HCT116 (cell line): ENCODE results near the gene SKIC8. TPM values are rescaled to one million over a fixed set of nuclear protein-coding genes. Genes with fewer than 3 reads are reported as not detected.

Source experiments
- ATAC-seq: fragments of 200-7000 bp; cut with Tn5 transposase; 2 replicates; pipeline ENCODE4 v1.9.1; 2020; ENCODE audit warnings: mild to moderate bottlenecking, moderate library complexity
- BruUV-seq: library from RNA; stranded (reverse); fragments of 400-500 nt; replicated peaks from 2 replicates; lab custom pipeline; 2021; lab: Mats Ljungman, UMichigan
- CTCF ChIA-PET: fragments of 300-600 bp; sonication (Branson Sonifier 250); formaldehyde crosslinking; loops from one replicate; lab custom pipeline; 2021; ENCODE audit warnings: antibody characterized with exemption; lab: Charles Lee
- POLR2A ChIA-PET: fragments of 300-600, 350-600 bp; sonication (Branson Sonifier 250); formaldehyde crosslinking; loops from one replicate; lab custom pipeline; 2021; ENCODE audit warnings: antibody characterized with exemption; lab: Charles Lee
- RAD21 ChIA-PET, 2 experiments: fragments of 300-600 bp; sonication (Branson Sonifier 250); formaldehyde crosslinking; loops; one replicate each; lab custom pipeline; 2023; ENCODE audit warnings: low total read pairs in 2 of 2; ENCODE audit not compliant: uncharacterized antibody in 2 of 2, unreplicated experiment in 2 of 2, low non-redundant PET in 1 of 2; lab: Charles Lee
- DNase-seq: peaks from one replicate; pipeline ENCODE4 v3.0.0-alpha.2; 2010; ENCODE audit warnings: low read depth, low spot score
- H2AFZ ChIP-seq: fragments of 200-600 bp; shearing (Covaris generic), sonication (generic); 2 replicates; pipeline ENCODE4 v1.6.1; 2017; ENCODE audit warnings: low read depth, mixed run types, mixed read lengths, antibody characterized with exemption, low read length; ENCODE audit not compliant: poor library complexity, severe bottlenecking
- H3K27ac ChIP-seq: 2 replicates; pipeline ENCODE4 v1.5.1; 2012; ENCODE audit warnings: low read depth, low read length
- H3K27me3 ChIP-seq: fragments of 200-600 bp; sonication (generic); 2 replicates; pipeline ENCODE4 v1.6.1; 2016; ENCODE audit warnings: mixed run types, low read length, mixed read lengths; ENCODE audit not compliant: insufficient read depth
- H3K36me3 ChIP-seq, 2 experiments: fragments of 200-500 bp in 1 of 2; fragments of 200-600 bp in 1 of 2; sonication (Bioruptor generic) in 1 of 2; sonication (generic) in 1 of 2; 2 replicates each; pipeline versions ENCODE4 v1.5.1 to v1.6.1; 2014 to 2016; ENCODE audit warnings: low read length in 2 of 2, inconsistent platforms in 1 of 2, mixed read lengths in 1 of 2, mixed run types in 1 of 2; ENCODE audit not compliant: insufficient read depth in 2 of 2, control insufficient read depth in 1 of 2
- H3K4me1 ChIP-seq, 2 experiments: fragments of 200-600 bp in 1 of 2; sonication (generic) in 1 of 2; 2 replicates each; pipeline versions ENCODE4 v1.5.1 to v1.6.1; 2012 to 2017; ENCODE audit warnings: low read length in 2 of 2, inconsistent platforms in 1 of 2, mild to moderate bottlenecking in 1 of 2, mixed read lengths in 1 of 2, mixed run types in 1 of 2, moderate library complexity in 1 of 2; ENCODE audit not compliant: insufficient read depth in 2 of 2, control insufficient read depth in 1 of 2
- H3K4me2 ChIP-seq: fragments of 200-600 bp; sonication (generic); 2 replicates; pipeline ENCODE4 v1.6.1; 2017; ENCODE audit warnings: mixed run types, low read length, mixed read lengths
- H3K4me3 ChIP-seq, 2 experiments: fragments of 200-600 bp in 1 of 2; sonication (generic) in 1 of 2; replicated peaks in 1 of 2; 2 replicates each; pipeline ENCODE4 v1.5.1; 2011 to 2016; ENCODE audit warnings: low read length in 2 of 2, control low read depth in 1 of 2, low read depth in 1 of 2, mild to moderate bottlenecking in 1 of 2, mixed read lengths in 1 of 2, mixed run types in 1 of 2
- H3K79me2 ChIP-seq: fragments of 200-600 bp; sonication (generic); 2 replicates; pipeline ENCODE4 v1.6.1; 2017; ENCODE audit warnings: mild to moderate bottlenecking, mixed run types, low read length, moderate library complexity, mixed read lengths; ENCODE audit not compliant: insufficient read depth
- H3K9ac ChIP-seq: fragments of 200-600 bp; sonication (generic); 2 replicates; pipeline ENCODE4 v1.6.1; 2016; ENCODE audit warnings: low read length, mixed read lengths
- H3K9me2 ChIP-seq: fragments of 200-600 bp; sonication (generic), shearing (Covaris generic); 2 replicates; pipeline ENCODE4 v1.6.1; 2017; ENCODE audit warnings: mixed run types, mild to moderate bottlenecking, moderate library complexity; ENCODE audit not compliant: insufficient read depth
- H3K9me3 ChIP-seq, 2 experiments: fragments of 200-500 bp in 1 of 2; fragments of 200-600 bp in 1 of 2; sonication (Bioruptor generic) in 1 of 2; sonication (generic) in 1 of 2; 2 replicates each; pipeline ENCODE4 v1.6.1; 2014 to 2017; ENCODE audit warnings: low read length in 2 of 2, mixed read lengths in 2 of 2, inconsistent platforms in 1 of 2, low read depth in 1 of 2, mild to moderate bottlenecking in 1 of 2, mixed run types in 1 of 2, moderate library complexity in 1 of 2; ENCODE audit not compliant: control insufficient read depth in 1 of 2, insufficient read depth in 1 of 2
- H4K20me1 ChIP-seq: fragments of 200-600 bp; sonication (generic), shearing (Covaris generic); 2 replicates; pipeline ENCODE4 v1.6.1; 2017; ENCODE audit warnings: mixed run types, mild to moderate bottlenecking, moderate library complexity; ENCODE audit not compliant: insufficient read depth
- ATF3 ChIP-seq: IDR thresholded peaks from 2 replicates; pipeline ENCODE4 v1.6.1; 2012
- CBX3 ChIP-seq: IDR thresholded peaks from 2 replicates; pipeline ENCODE4 v1.6.1; 2012; ENCODE audit warnings: low read depth
- CEBPB ChIP-seq: IDR thresholded peaks from 2 replicates; pipeline ENCODE4 v1.6.1; 2012; ENCODE audit warnings: low read depth
- EGR1 ChIP-seq: IDR thresholded peaks from 2 replicates; pipeline ENCODE4 v1.6.1; 2012; ENCODE audit warnings: low read depth
- ELF1 ChIP-seq: IDR thresholded peaks from 2 replicates; pipeline ENCODE4 v1.6.1; 2012; ENCODE audit warnings: low read depth, borderline replicate concordance
- EZH2phosphoT487 ChIP-seq: fragments of 200-600 bp; IDR thresholded peaks from 2 replicates; pipeline ENCODE4 v1.6.1; 2018; ENCODE audit warnings: antibody characterized with exemption, borderline replicate concordance
- FOSL1 ChIP-seq: IDR thresholded peaks from 2 replicates; pipeline ENCODE4 v1.6.1; 2012; ENCODE audit warnings: low read depth
- POLR2A ChIP-seq: IDR thresholded peaks from 2 replicates; pipeline ENCODE4 v1.7.0; 2011; ENCODE audit warnings: borderline replicate concordance; ENCODE audit not compliant: insufficient read depth, insufficient read length; ENCODE audit errors: extremely low read depth
- POLR2AphosphoS5 ChIP-seq: IDR thresholded peaks from 2 replicates; pipeline ENCODE4 v1.6.1; 2011; ENCODE audit warnings: mild to moderate bottlenecking, low read depth, low read length, moderate library complexity
- REST ChIP-seq: IDR thresholded peaks from 2 replicates; pipeline ENCODE4 v1.6.1; 2012; ENCODE audit warnings: low read depth
- SIN3A ChIP-seq: IDR thresholded peaks from 2 replicates; pipeline ENCODE4 v1.6.1; 2012; ENCODE audit warnings: low read depth
- SP1 ChIP-seq: IDR thresholded peaks from 2 replicates; pipeline ENCODE4 v1.6.1; 2012; ENCODE audit warnings: low read depth
- SRF ChIP-seq: IDR thresholded peaks from 2 replicates; pipeline ENCODE4 v1.6.1; 2012; ENCODE audit warnings: low read depth
- YY1 ChIP-seq: IDR thresholded peaks from 2 replicates; pipeline ENCODE4 v1.6.1; 2011; ENCODE audit warnings: low read length, low read depth, moderate library complexity, mild to moderate bottlenecking; ENCODE audit not compliant: insufficient replicate concordance; ENCODE audit errors: extremely low read depth
- intact Hi-C: fragments of 100-400 bp; cut with micrococcal nuclease; formaldehyde crosslinking; loops from 2 replicates; pipeline ENCODE4 v1.10.0; 2022
- total RNA-seq: library from RNA; stranded (reverse); gene quantifications from one replicate; pipeline ENCODE4 v1.2.1, GENCODE V29; 2021; ENCODE audit not compliant: unreplicated experiment
- TF ChIP-seq, protein P1 (sequence below): IDR thresholded peaks from 2 replicates; pipeline ENCODE4 v1.6.1; 2012
- TF ChIP-seq, protein P2 (sequence below): IDR thresholded peaks from 2 replicates; pipeline ENCODE4 v1.6.1; 2011; ENCODE audit warnings: mild to moderate bottlenecking, low read length, moderate library complexity; ENCODE audit not compliant: insufficient replicate concordance; ENCODE audit errors: extremely low read depth
- TF ChIP-seq, protein P3 (sequence below), 3 experiments: fragments of 200-600 bp in 1 of 3; sonication (generic) in 1 of 3; IDR thresholded peaks in 2 of 3; conservative IDR thresholded peaks in 1 of 3; 2 replicates each; pipeline ENCODE4 v1.5.1; 2012 to 2017; ENCODE audit warnings: low read depth in 2 of 3, low read length in 2 of 3, antibody characterized with exemption in 1 of 3, borderline replicate concordance in 1 of 3, control low read depth in 1 of 3, mild to moderate bottlenecking in 1 of 3, mixed read lengths in 1 of 3, mixed run types in 1 of 3, moderate library complexity in 1 of 3; ENCODE audit not compliant: insufficient read depth in 1 of 3

Gene SKIC8
- total RNA-seq, 1 experiment from 2014 or later: 57.1 TPM

- no peak overlapping the region for H3K27ac ChIP-seq
- H4K20me1 ChIP-seq: no peaks in the 10 kb centered on the region
- POLR2A ChIA-PET: no interaction called here
- DNase-seq (no peak), ATAC-seq (no peak)
- TF ChIP-seq CBX3: no peak
- no peak for TF ChIP-seq ELF1
- TF ChIP-seq POLR2A: no peak
- TF ChIP-seq, protein P1, sequence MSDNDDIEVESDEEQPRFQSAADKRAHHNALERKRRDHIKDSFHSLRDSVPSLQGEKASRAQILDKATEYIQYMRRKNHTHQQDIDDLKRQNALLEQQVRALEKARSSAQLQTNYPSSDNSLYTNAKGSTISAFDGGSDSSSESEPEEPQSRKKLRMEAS: no peak
- TF ChIP-seq EZH2phosphoT487: no peak
- no peak for TF ChIP-seq POLR2AphosphoS5
- TF ChIP-seq REST: no peak
- TF ChIP-seq, protein P2, sequence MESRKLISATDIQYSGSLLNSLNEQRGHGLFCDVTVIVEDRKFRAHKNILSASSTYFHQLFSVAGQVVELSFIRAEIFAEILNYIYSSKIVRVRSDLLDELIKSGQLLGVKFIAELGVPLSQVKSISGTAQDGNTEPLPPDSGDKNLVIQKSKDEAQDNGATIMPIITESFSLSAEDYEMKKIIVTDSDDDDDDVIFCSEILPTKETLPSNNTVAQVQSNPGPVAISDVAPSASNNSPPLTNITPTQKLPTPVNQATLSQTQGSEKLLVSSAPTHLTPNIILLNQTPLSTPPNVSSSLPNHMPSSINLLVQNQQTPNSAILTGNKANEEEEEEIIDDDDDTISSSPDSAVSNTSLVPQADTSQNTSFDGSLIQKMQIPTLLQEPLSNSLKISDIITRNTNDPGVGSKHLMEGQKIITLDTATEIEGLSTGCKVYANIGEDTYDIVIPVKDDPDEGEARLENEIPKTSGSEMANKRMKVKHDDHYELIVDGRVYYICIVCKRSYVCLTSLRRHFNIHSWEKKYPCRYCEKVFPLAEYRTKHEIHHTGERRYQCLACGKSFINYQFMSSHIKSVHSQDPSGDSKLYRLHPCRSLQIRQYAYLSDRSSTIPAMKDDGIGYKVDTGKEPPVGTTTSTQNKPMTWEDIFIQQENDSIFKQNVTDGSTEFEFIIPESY: no peak
- no peak for TF ChIP-seq CEBPB
- TF ChIP-seq SIN3A: no peak
- TF ChIP-seq, protein P3, sequence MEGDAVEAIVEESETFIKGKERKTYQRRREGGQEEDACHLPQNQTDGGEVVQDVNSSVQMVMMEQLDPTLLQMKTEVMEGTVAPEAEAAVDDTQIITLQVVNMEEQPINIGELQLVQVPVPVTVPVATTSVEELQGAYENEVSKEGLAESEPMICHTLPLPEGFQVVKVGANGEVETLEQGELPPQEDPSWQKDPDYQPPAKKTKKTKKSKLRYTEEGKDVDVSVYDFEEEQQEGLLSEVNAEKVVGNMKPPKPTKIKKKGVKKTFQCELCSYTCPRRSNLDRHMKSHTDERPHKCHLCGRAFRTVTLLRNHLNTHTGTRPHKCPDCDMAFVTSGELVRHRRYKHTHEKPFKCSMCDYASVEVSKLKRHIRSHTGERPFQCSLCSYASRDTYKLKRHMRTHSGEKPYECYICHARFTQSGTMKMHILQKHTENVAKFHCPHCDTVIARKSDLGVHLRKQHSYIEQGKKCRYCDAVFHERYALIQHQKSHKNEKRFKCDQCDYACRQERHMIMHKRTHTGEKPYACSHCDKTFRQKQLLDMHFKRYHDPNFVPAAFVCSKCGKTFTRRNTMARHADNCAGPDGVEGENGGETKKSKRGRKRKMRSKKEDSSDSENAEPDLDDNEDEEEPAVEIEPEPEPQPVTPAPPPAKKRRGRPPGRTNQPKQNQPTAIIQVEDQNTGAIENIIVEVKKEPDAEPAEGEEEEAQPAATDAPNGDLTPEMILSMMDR (IDR thresholded peaks at IDR 0.05 in 2 of 3, conservative IDR thresholded peaks at IDR 0.05 in 1 of 3; ENCODE audit: borderline replicate concordance in 1 of 3, insufficient read depth in 1 of 3, low read depth in 2 of 3, low read length in 2 of 3): no peak
- TF ChIP-seq YY1: no peak
- TF ChIP-seq EGR1: no peak
- no peak for TF ChIP-seq SRF
- no peak for TF ChIP-seq ATF3
- no peak for TF ChIP-seq SP1
- no peak for TF ChIP-seq FOSL1
- BruUV-seq: no TSS peak
- H3K79me2 ChIP-seq: no peaks in the 10 kb centered on the region
- RAD21 ChIA-PET: no interaction called here
- H3K4me3 ChIP-seq: no peak overlapping the region
- no peaks in the 10 kb centered on the region for H3K36me3 ChIP-seq
- intact Hi-C loops: no loop called here
- no peak overlapping the region for H3K9ac ChIP-seq
- no peak overlapping the region for H3K4me2 ChIP-seq
- no peaks in the 10 kb centered on the region for H3K9me3 ChIP-seq
- no peaks in the 10 kb centered on the region for H3K4me1 ChIP-seq
- H2AFZ ChIP-seq: no peak overlapping the region
- H3K27me3 ChIP-seq: no peaks in the 10 kb centered on the region
- H3K9me2 ChIP-seq: no peaks in the 10 kb centered on the region
- CTCF ChIA-PET: no interaction called here
Measured at GRCh38 chr15:78322724-78323521, 23.5 kb upstream of the SKIC8 start.
